ENCODE results near the gene UNC5CL.
A peak's percentile ranks its signal among the peaks of the same experiment; 100 is the strongest.

- TF ChIP-seq YY1 (IDR thresholded peaks at IDR 0.05; ENCODE audit: insufficient read depth, insufficient read length) (peak; percentile 78), ZNF274 (IDR thresholded peaks at IDR 0.05; ENCODE audit: low read depth, low read length) (no peak)
These were observed 33.2 kb upstream of the UNC5CL start, which contains the start of gene OARD1 for GRCh38 chr6:41071923-41072835.

Measured in NT2/D1 (cell line).